Thymus (tissue), 11 donors: ENCODE measurements around the gene HIVEP3. TPM values are rescaled to one million over a fixed set of nuclear protein-coding genes. Genes with fewer than 3 reads are reported as not detected.

ENCODE experiments used
- DNase-seq, 9 donors: peaks; one replicate each; pipeline ENCODE4 v3.0.0-alpha.2; 2013; ENCODE audit warnings: low spot score in 9 of 9, low read depth in 6 of 9, missing footprints in 1 of 9
- H3K27ac ChIP-seq, 2 donors: one replicate each; pipeline ENCODE4 v1.5.1; 2013; ENCODE audit warnings: control low read depth in 1 of 2, low read depth in 1 of 2, low read length in 1 of 2, mild to moderate bottlenecking in 1 of 2, moderate library complexity in 1 of 2
- H3K27me3 ChIP-seq, 2 donors: one replicate each; pipeline ENCODE4 v1.5.1; 2013; ENCODE audit warnings: low read length in 1 of 2; ENCODE audit not compliant: control insufficient read depth in 2 of 2, insufficient read depth in 1 of 2
- H3K36me3 ChIP-seq, 2 donors: one replicate each; pipeline ENCODE4 v1.5.1; 2013; ENCODE audit warnings: low read length in 1 of 2, mild to moderate bottlenecking in 1 of 2, moderate library complexity in 1 of 2; ENCODE audit not compliant: control insufficient read depth in 2 of 2, insufficient read depth in 2 of 2
- H3K4me1 ChIP-seq, 2 donors: one replicate each; pipeline ENCODE4 v1.5.1; 2013; ENCODE audit warnings: low read length in 2 of 2; ENCODE audit not compliant: control insufficient read depth in 2 of 2, insufficient read depth in 2 of 2
- H3K4me3 ChIP-seq, 2 donors: one replicate each; pipeline ENCODE4 v1.5.1; 2013; ENCODE audit warnings: low read length in 2 of 2, control low read depth in 1 of 2, mild to moderate bottlenecking in 1 of 2
- H3K9me3 ChIP-seq, 2 donors: one replicate each; pipeline ENCODE4 v1.5.1; 2013; ENCODE audit warnings: low read length in 1 of 2, mild to moderate bottlenecking in 1 of 2; ENCODE audit not compliant: control insufficient read depth in 2 of 2, insufficient read depth in 1 of 2
- WGBS: extraction: QIAGEN DNeasy Blood & Tissue Kit; methylation state at CpG from one replicate; pipeline ENCODE4 v1.1.7; 2013; 5-methylcytosine and 5-hydroxymethylcytosine counted together
- polyA plus RNA-seq: library from polyadenylated mRNA; stranded (reverse); fragments of 200-250 nt; gene quantifications from one replicate; pipeline ENCODE4 v1.2.3, GENCODE V29; 2013
- total RNA-seq: library from RNA; stranded (reverse); fragments of 120-200 nt; gene quantifications from one replicate; pipeline ENCODE4 v1.2.4, GENCODE V29; 2013
- donor health status: healthy.

Gene HIVEP3
- total and polyA plus RNA-seq, 2 donors: 6.7 to 12.1 TPM

GRCh38 chr1:41507836-41508235 lies 410.9 kb downstream of the HIVEP3 start:
- Histone ChIP-seq H3K4me1 (no peaks in the 10 kb centered on the region), H3K9me3 (no peaks in the 10 kb centered on the region), H3K27me3 (no peaks in the 10 kb centered on the region), H3K4me3 (no peak overlapping the region), H3K36me3 (peaks cover 23 to 28% of the 10 kb centered on the region in 2 donors), H3K27ac (no peak overlapping the region)
- DNase-seq: no peak
- WGBS: 96% methylated on average over 6 of the region's 6 CpGs

- Histone ChIP-seq H3K27ac (no peak overlapping the region), H3K4me3 (no peak overlapping the region), H3K36me3 (peaks cover 20 to 22% of the 10 kb centered on the region in 2 donors), H3K4me1 (no peaks in the 10 kb centered on the region), H3K27me3 (no peaks in the 10 kb centered on the region), H3K9me3 (no peaks in the 10 kb centered on the region)
- no peak for DNase-seq
- WGBS: 96% methylated on average over 13 of the region's 13 CpGs
Measured at GRCh38 chr1:41507110-41507720, 411.5 kb downstream of the HIVEP3 start.

GRCh38 chr1:41504114-41505035 lies 414.3 kb downstream of the HIVEP3 start:
- no peak overlapping the region for H3K27ac ChIP-seq
- H3K9me3 ChIP-seq: no peaks in the 10 kb centered on the region
- no peak for DNase-seq
- no peaks in the 10 kb centered on the region for H3K27me3 ChIP-seq
- no peaks in the 10 kb centered on the region for H3K4me1 ChIP-seq
- no peak overlapping the region for H3K4me3 ChIP-seq
- no peaks in the 10 kb centered on the region for H3K36me3 ChIP-seq
- WGBS: 80% methylated on average over 15 of the region's 15 CpGs

- no peaks in the 10 kb centered on the region for H3K27me3 ChIP-seq
- H3K9me3 ChIP-seq: no peaks in the 10 kb centered on the region
- no peaks in the 10 kb centered on the region for H3K36me3 ChIP-seq
- H3K4me1 ChIP-seq: no peaks in the 10 kb centered on the region
- 95% methylated on average over 11 of the region's 11 CpGs for WGBS
- no peak overlapping the region for H3K27ac ChIP-seq
- no peak overlapping the region for H3K4me3 ChIP-seq
- no peak for DNase-seq
Measured at GRCh38 chr1:41503538-41504113, 415.1 kb downstream of the HIVEP3 start.

GRCh38 chr1:41502912-41503311 lies 415.8 kb downstream of the HIVEP3 start:
- Histone ChIP-seq H3K27me3 (no peaks in the 10 kb centered on the region), H3K4me3 (no peak overlapping the region), H3K27ac (no peak overlapping the region), H3K4me1 (no peaks in the 10 kb centered on the region), H3K36me3 (no peaks in the 10 kb centered on the region), H3K9me3 (no peaks in the 10 kb centered on the region)
- DNase-seq: no peak
- 96% methylated on average over 5 of the region's 5 CpGs for WGBS

- Histone ChIP-seq H3K4me3 (no peak overlapping the region), H3K4me1 (peaks cover 0 to 5% of the 10 kb centered on the region in 2 donors), H3K36me3 (no peaks in the 10 kb centered on the region), H3K9me3 (no peaks in the 10 kb centered on the region), H3K27ac (no peak overlapping the region), H3K27me3 (peaks cover 7 to 13% of the 10 kb centered on the region in 2 donors)
- DNase-seq: no peak
- WGBS: 96% methylated on average over 20 of the region's 20 CpGs
Measured at GRCh38 chr1:41501581-41501980, 417.1 kb downstream of the HIVEP3 start.

- no peaks in the 10 kb centered on the region for H3K9me3 ChIP-seq
- peaks cover 0 to 9% of the 10 kb centered on the region in 2 donors for H3K4me1 ChIP-seq
- WGBS: 97% methylated on average over 7 of the region's 7 CpGs
- DNase-seq: no peak
- no peak overlapping the region for H3K27ac ChIP-seq
- H3K36me3 ChIP-seq: no peaks in the 10 kb centered on the region
- H3K4me3 ChIP-seq: no peak overlapping the region
- H3K27me3 ChIP-seq: peaks cover 12 to 19% of the 10 kb centered on the region in 2 donors
Measured at GRCh38 chr1:41500781-41501518, 417.8 kb downstream of the HIVEP3 start.

GRCh38 chr1:41500378-41500777 lies 418.3 kb downstream of the HIVEP3 start:
- H3K27ac ChIP-seq: no peak overlapping the region
- peaks cover 0 to 11% of the 10 kb centered on the region in 2 donors for H3K4me1 ChIP-seq

More at GRCh38 chr1:41500378-41500777, 418.3 kb downstream of the HIVEP3 start:
- Histone ChIP-seq H3K36me3 (no peaks in the 10 kb centered on the region), H3K9me3 (no peaks in the 10 kb centered on the region), H3K4me3 (no peak overlapping the region), H3K27me3 (peaks cover 18 to 25% of the 10 kb centered on the region in 2 donors)
- WGBS: 89% methylated on average over 10 of the region's 10 CpGs
- no peak for DNase-seq
